ENCODE measurements around the gene ZIK1. TPM values are rescaled to one million over a fixed set of nuclear protein-coding genes. Genes with fewer than 3 reads are reported as not detected.

The ZIK1 gene
- total RNA-seq (2021; fragmentation: NEBNext Ultra II Directional; extraction: Animal tissue kit (Norgen Biotek cat#: 25700)): 1 to 10 TPM in 3 of 6 experiments, under 1 TPM in 3; 0.80 to 3.0 (median 1.3) TPM
- long read RNA-seq, full-length matches to known transcripts: 1 of 2 reads
- long read RNA-seq, partial matches to known transcripts: 0 of 2 reads
- long read RNA-seq, other reads (novel, unspliced or antisense): 1 of 2 reads

DNA sequence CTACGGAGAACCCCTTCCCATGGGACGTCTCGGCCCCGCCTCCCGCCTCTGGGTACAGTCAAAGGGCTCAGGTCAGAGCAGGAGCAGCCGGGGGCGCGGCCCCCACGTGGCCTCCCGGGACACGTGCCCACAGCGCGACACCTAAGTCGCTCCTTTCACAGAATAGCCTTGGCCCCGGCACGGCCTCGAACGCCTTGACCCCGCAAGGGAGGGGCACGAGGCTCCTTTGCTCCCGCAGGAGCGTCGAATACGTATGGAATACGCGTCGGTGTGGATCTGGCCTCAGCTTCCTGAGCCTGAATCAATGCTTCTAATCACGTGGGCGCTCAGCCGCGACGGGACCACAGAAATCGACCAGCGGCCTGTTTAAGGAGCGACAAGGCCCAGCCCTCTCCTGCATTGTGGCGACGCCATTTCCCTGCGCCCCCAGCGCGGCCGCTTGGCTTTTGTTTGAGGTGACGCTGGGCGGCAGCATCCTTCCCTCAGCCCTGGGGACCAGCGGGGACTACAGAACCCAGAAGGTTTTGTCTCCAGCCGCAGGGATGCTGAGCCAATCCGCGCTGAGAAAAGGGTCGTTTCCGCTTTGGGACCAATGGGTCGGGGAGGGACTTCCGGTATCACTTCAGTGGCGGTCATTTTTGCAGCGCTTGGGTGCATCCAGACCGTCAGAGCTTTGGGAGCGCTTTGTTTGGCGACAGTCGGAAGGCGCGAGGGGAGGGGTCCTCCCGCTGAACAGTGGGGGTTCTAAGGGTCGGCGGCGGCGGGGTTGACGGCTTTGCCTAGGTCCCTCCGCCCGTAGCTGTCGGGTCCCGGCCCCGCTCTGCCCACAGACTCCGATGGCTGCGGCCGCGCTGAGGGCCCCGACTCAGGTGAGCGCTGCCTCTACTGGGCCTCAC is at the start of gene ZIK1:
Gene ZIK1, plus strand, starts transcription at position 625 of the 896 bp plus-strand sequence. Its CDS starts 212 bp downstream, at position 837.
- no peak; the same call in 1 of the 2 replicates for TF ChIP-seq CTCF (IDR thresholded peaks at IDR 0.05)
- Mint-ChIP-seq H3K9me3 (peaks cover 37% of the 10 kb centered on the region), H3K27ac (peak within 1 kb of the TSS; percentile 73), H3K4me3 (peak within 1 kb of the TSS; percentile 91), H3K4me1 (ENCODE audit: low read depth) (peaks cover 30% of the 10 kb centered on the region), H3K36me3 (ENCODE audit: low read depth) (peaks cover 23% of the 10 kb centered on the region), H3K27me3 (ENCODE audit: insufficient read depth) (peaks cover 4% of the 10 kb centered on the region; the same call in 1 of the 2 replicates)
- peak; percentile 79 for DNase-seq

DNA sequence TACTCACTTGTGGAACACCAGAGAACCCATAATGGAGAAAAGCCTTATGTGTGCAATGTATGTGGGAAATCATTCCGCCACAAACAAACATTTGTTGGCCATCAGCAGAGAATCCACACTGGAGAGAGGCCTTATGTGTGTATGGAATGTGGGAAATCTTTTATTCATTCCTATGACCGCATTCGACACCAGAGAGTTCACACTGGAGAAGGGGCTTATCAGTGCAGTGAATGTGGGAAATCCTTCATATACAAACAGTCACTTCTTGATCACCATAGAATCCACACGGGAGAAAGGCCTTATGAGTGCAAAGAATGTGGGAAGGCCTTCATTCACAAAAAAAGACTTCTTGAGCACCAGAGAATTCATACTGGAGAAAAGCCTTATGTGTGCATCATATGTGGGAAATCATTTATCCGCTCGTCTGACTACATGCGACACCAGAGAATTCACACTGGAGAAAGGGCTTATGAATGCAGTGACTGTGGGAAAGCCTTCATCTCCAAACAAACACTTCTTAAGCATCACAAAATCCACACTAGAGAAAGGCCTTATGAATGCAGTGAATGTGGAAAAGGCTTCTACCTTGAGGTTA is 45.9 kb upstream of the ZIK1 start:
- H3K4me3 Mint-ChIP-seq: no peak overlapping the region
- no peaks in the 10 kb centered on the region for H3K4me1 Mint-ChIP-seq (ENCODE audit: low read depth)
- peaks cover 94% of the 10 kb centered on the region for H3K36me3 Mint-ChIP-seq (ENCODE audit: low read depth)
- no peak overlapping the region for H3K27ac Mint-ChIP-seq
- peaks cover 98% of the 10 kb centered on the region for H3K9me3 Mint-ChIP-seq
- no peaks in the 10 kb centered on the region; the same call in 1 of the 2 replicates for H3K27me3 Mint-ChIP-seq (ENCODE audit: insufficient read depth)
- TF ChIP-seq CTCF (IDR thresholded peaks at IDR 0.05): no peak
- DNase-seq: no peak

GRCh38 chr19:57546513-57546912 is 37.4 kb upstream of the ZIK1 start:
- Mint-ChIP-seq H3K36me3 (ENCODE audit: low read depth) (peaks cover 100% of the 10 kb centered on the region), H3K4me1 (ENCODE audit: low read depth) (no peaks in the 10 kb centered on the region), H3K9me3 (peaks cover 99% of the 10 kb centered on the region), H3K27me3 (ENCODE audit: insufficient read depth) (no peaks in the 10 kb centered on the region; the same call in 1 of the 2 replicates), H3K27ac (no peak overlapping the region), H3K4me3 (no peak overlapping the region)
- no peak for DNase-seq
- no peak for TF ChIP-seq CTCF (IDR thresholded peaks at IDR 0.05)

DNA sequence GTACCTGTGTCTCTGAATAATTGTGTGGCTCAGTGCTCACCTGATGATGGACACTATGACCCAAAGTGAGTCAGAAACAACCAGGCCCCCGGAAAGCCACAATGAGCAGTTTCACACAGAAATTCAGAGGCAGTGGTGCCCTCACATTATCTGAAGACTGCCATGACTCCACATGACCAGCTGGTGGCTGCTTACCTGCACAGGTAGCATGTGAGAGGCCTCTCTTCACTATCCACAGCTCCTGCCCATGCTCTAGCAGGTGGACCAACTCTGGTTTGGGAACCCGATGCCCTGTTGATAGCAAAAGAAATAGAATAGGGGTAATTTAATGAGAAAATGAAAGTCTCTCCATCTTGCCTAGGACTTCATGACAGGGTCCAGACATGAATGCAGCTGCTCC is 31.5 kb upstream of the ZIK1 start:
- Mint-ChIP-seq H3K4me1 (ENCODE audit: low read depth) (no peaks in the 10 kb centered on the region), H3K36me3 (ENCODE audit: low read depth) (peaks cover 98% of the 10 kb centered on the region), H3K9me3 (peaks cover 72% of the 10 kb centered on the region), H3K4me3 (no peak overlapping the region), H3K27ac (no peak overlapping the region), H3K27me3 (ENCODE audit: insufficient read depth) (no peaks in the 10 kb centered on the region)
- no peak for DNase-seq
- no peak for TF ChIP-seq CTCF (IDR thresholded peaks at IDR 0.05)

GRCh38 chr19:57557659-57558058 is 26.3 kb upstream of the ZIK1 start:
- Mint-ChIP-seq H3K27me3 (ENCODE audit: insufficient read depth) (peaks cover 6% of the 10 kb centered on the region), H3K27ac (no peak overlapping the region), H3K4me3 (no peak overlapping the region; the same call in 1 of the 2 replicates), H3K36me3 (ENCODE audit: low read depth) (peaks cover 69% of the 10 kb centered on the region), H3K9me3 (peaks cover 45% of the 10 kb centered on the region), H3K4me1 (ENCODE audit: low read depth) (peaks cover 33% of the 10 kb centered on the region)
- no peak for TF ChIP-seq CTCF (IDR thresholded peaks at IDR 0.05)
- no peak for DNase-seq
